AG09309 (cell line): ENCODE results near the gene GPBP1L1.
"Not testable (repeated sequence)": the region's sequence is repeated elsewhere in the genome, so short reads cannot be mapped to it uniquely, and the experiment has no call there.

ENCODE experiments used
- DNase-seq: peaks from one replicate; pipeline ENCODE4 v3.0.0-alpha.2; 2010; ENCODE audit warnings: low read depth
- H3K4me3 ChIP-seq: 2 replicates; pipeline ENCODE4 v1.5.1; 2011; ENCODE audit warnings: mild to moderate bottlenecking, low read depth, low read length, moderate library complexity; ENCODE audit not compliant: control insufficient read depth
- CTCF ChIP-seq: IDR thresholded peaks from 2 replicates; pipeline ENCODE4 v1.5.1; 2011; ENCODE audit warnings: mild to moderate bottlenecking, low read depth, low read length, inconsistent platforms; ENCODE audit not compliant: insufficient read depth, control insufficient read depth; ENCODE audit errors: missing control alignments

GPBP1L1 gene

GRCh38 chr1:45679123-45679522 lies 7.2 kb downstream of the GPBP1L1 start:
- DNase-seq, result no peak
- no peak for TF ChIP-seq CTCF
- H3K4me3 ChIP-seq, result no peak overlapping the region

GRCh38 chr1:45678489-45678888 lies 7.8 kb downstream of the GPBP1L1 start:
- no peak for TF ChIP-seq CTCF
- DNase-seq, result no peak

GRCh38 chr1:45677751-45678245 lies 8.5 kb downstream of the GPBP1L1 start:
- H3K4me3 ChIP-seq, result no peak overlapping the region
- no peak for DNase-seq
- no peak for TF ChIP-seq CTCF

More at GRCh38 chr1:45678489-45678888, 7.8 kb downstream of the GPBP1L1 start:
- H3K4me3 ChIP-seq, result no peak overlapping the region

GRCh38 chr1:45676553-45676952 lies 9.8 kb downstream of the GPBP1L1 start:
- H3K4me3 ChIP-seq, DNase-seq: not testable (repeated sequence)

GRCh38 chr1:45674478-45674877 lies 11.9 kb downstream of the GPBP1L1 start:
- no peak overlapping the region for H3K4me3 ChIP-seq
- TF ChIP-seq CTCF, result no peak
- DNase-seq, result no peak

GRCh38 chr1:45673956-45674355 lies 12.4 kb downstream of the GPBP1L1 start:
- no peak for DNase-seq
- no peak for TF ChIP-seq CTCF
- H3K4me3 ChIP-seq, result no peak overlapping the region

GRCh38 chr1:45669859-45670655 lies 16.3 kb downstream of the GPBP1L1 start:
- no peak for TF ChIP-seq CTCF
- no peak for DNase-seq
- no peak overlapping the region for H3K4me3 ChIP-seq
